Activated CD4-positive, alpha-beta memory T cell treated with anti-CD3 and anti-CD28 coated beads, Interleukin-2, amount 10 ng/mL, durations not matched to agents 7 days and 5 days (primary cell): Measurements from ENCODE around the gene C2. TPM values are rescaled to one million over a fixed set of nuclear protein-coding genes. Genes with fewer than 3 reads are reported as not detected.
A peak's percentile ranks its signal among the peaks of the same experiment; 100 is the strongest.
"Not testable (repeated sequence)": the region's sequence is repeated elsewhere in the genome, so short reads cannot be mapped to it uniquely, and the experiment has no call there.

ENCODE experiments used
- CTCF ChIA-PET: fragments of 350-600 bp; sonication (Branson Sonifier 250); formaldehyde crosslinking; loops from one replicate; lab custom pipeline; 2021; ENCODE audit warnings: antibody characterized with exemption, inconsistent platforms; lab: Charles Lee
- POLR2A ChIA-PET: fragments of 350-600 bp; sonication (Branson Sonifier 250); formaldehyde crosslinking; loops from one replicate; lab custom pipeline; 2021; ENCODE audit warnings: antibody characterized with exemption; lab: Charles Lee
- DNase-seq: peaks from one replicate; pipeline ENCODE4 v3.0.0-alpha.2; 2020
- H3K27ac Mint-ChIP-seq: one replicate; pipeline ENCODE4 v1.8.0; 2021; ENCODE audit warnings: mild to moderate bottlenecking, mixed read lengths
- H3K27me3 Mint-ChIP-seq: one replicate; pipeline ENCODE4 v1.8.0; 2021; ENCODE audit warnings: mixed read lengths
- H3K36me3 Mint-ChIP-seq: one replicate; pipeline ENCODE4 v1.8.0; 2021; ENCODE audit warnings: low read depth, mixed read lengths
- H3K4me1 Mint-ChIP-seq: one replicate; pipeline ENCODE4 v1.8.0; 2021; ENCODE audit warnings: mixed read lengths
- H3K4me3 Mint-ChIP-seq: one replicate; pipeline ENCODE4 v1.8.0; 2021; ENCODE audit warnings: mild to moderate bottlenecking, mixed read lengths
- H3K9me3 Mint-ChIP-seq: one replicate; pipeline ENCODE4 v1.8.0; 2021; ENCODE audit warnings: mixed read lengths
- total RNA-seq, 2 experiments: library from RNA; stranded (reverse); gene quantifications; one replicate each; pipeline ENCODE4 v1.2.3, GENCODE V29; 2021

C2 gene
- total RNA-seq, 2 experiments from 2014 or later, result 0.45 to 1.0 TPM

GRCh38 chr6:31979238-31979898, 51.9 kb downstream of the C2 start:
- peak overlapping the region; percentile 27 for H3K27ac Mint-ChIP-seq
- H3K27me3 Mint-ChIP-seq, result no peaks in the 10 kb centered on the region
- peaks cover 6% of the 10 kb centered on the region for H3K4me1 Mint-ChIP-seq
- no peak for DNase-seq
- no peak overlapping the region for H3K4me3 Mint-ChIP-seq
- H3K9me3 Mint-ChIP-seq, result no peaks in the 10 kb centered on the region
- ChIA-PET POLR2A (interaction anchor here (0.6 to 0.8 kb wide), 2 partner anchors 18 to 72 kb away, joined by 3 read pairs; no protein-coding TSS in a partner anchor), CTCF (interaction anchor here (0.6 kb wide), 1 partner anchor 155 kb away, joined by 3 read pairs; no protein-coding TSS in a partner anchor)
- no peaks in the 10 kb centered on the region for H3K36me3 Mint-ChIP-seq

DNA sequence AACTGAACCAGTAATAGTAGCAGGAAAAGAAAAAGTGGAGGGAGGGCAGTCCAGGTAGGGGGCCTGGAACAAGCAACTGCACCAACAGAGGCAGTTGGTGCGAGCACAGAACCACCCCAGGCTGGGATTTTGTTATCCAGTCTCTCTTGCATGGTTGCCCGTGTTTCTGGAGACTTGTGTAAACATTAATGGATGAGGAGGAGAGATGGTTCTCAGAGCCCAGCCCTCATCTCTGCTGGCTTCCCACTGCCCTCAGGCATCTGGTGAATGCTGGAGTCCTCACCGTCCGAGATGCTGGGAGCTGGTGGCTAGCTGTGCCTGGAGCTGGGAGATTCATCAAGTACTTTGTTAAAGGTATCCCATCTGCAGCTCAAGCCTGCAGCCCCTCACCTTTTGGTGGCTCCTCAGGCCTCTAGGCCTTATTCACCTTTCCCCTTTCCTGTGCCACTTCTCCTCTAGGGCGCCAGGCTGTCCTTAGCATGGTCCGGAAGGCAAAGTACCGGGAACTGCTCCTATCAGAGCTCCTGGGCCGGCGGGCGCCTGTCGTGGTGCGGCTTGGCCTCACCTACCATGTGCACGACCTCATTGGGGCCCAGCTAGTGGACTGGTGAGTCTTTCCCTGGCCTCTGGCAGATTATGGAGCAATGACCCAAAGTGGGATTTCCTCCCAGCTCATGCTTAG, 52.8 kb downstream of the C2 start:
- H3K9me3 Mint-ChIP-seq, H3K27me3 Mint-ChIP-seq, H3K36me3 Mint-ChIP-seq, H3K4me3 Mint-ChIP-seq, H3K4me1 Mint-ChIP-seq, POLR2A ChIA-PET, H3K27ac Mint-ChIP-seq, DNase-seq: not testable (repeated sequence)
- CTCF ChIA-PET, result interaction anchor here (0.6 kb wide), 1 partner anchor 156 kb away, joined by 3 read pairs; no protein-coding TSS in a partner anchor

DNA sequence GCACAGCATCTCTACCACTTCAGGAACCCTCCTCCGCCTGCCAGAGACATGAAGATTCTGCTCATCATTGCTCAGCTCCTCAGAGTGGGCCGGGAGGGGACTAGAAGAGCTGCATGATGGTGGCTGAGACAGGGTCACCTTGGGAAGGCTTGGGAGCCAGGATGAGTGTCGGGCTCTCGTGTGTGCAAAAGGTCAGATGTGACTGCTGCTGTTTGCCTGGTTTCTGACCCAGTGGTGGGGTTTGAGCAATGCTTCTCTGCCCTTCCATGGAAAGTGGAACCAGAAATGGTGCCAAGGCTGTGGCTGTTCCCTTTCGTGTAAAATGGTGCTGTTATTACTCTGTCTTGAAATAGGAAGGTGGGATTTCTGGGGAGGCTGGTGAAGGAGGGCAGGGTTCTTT, 53.5 kb downstream of the C2 start:
- DNase-seq, H3K36me3 Mint-ChIP-seq, H3K4me1 Mint-ChIP-seq, POLR2A ChIA-PET, CTCF ChIA-PET, H3K9me3 Mint-ChIP-seq, H3K27me3 Mint-ChIP-seq, H3K27ac Mint-ChIP-seq, H3K4me3 Mint-ChIP-seq: not testable (repeated sequence)

DNA sequence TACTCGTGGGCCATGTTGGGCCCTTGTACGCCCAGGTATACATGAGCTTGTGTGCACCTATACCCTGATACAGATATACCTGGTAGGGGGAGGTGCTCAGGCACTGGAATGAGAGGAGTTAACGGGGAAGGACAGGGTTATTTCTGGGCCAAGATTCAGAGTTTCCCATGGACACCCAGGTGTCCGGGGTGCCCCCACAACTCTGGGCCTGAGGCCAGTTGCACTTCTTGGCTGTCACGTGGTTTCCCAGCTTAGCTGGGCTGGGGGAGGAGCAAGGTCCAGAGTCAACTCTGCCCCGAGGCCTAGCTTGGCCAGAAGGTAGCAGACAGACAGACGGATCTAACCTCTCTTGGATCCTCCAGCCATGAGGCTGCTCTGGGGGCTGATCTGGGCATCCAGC, 54.2 kb downstream of the C2 start, which contains the start of gene C4A:
TSS of gene C4A (plus strand) at position 314 of the 400 bp plus-strand sequence. CDS start at position 365, 51 bp downstream.
- DNase-seq, H3K27ac Mint-ChIP-seq, H3K4me1 Mint-ChIP-seq, CTCF ChIA-PET, H3K4me3 Mint-ChIP-seq, H3K9me3 Mint-ChIP-seq, H3K27me3 Mint-ChIP-seq, H3K36me3 Mint-ChIP-seq, POLR2A ChIA-PET: not testable (repeated sequence)

GRCh38 chr6:31989363-31989762, 61.8 kb downstream of the C2 start:
- not testable (repeated sequence) for H3K4me1 Mint-ChIP-seq

GRCh38 chr6:31994421-31994820, 66.9 kb downstream of the C2 start:
- H3K27me3 Mint-ChIP-seq, DNase-seq, POLR2A ChIA-PET, H3K27ac Mint-ChIP-seq, H3K4me1 Mint-ChIP-seq, H3K36me3 Mint-ChIP-seq, CTCF ChIA-PET, H3K4me3 Mint-ChIP-seq, H3K9me3 Mint-ChIP-seq: not testable (repeated sequence)

More at GRCh38 chr6:31989363-31989762, 61.8 kb downstream of the C2 start:
- H3K36me3 Mint-ChIP-seq, POLR2A ChIA-PET, CTCF ChIA-PET, H3K9me3 Mint-ChIP-seq, H3K4me3 Mint-ChIP-seq, H3K27me3 Mint-ChIP-seq, H3K27ac Mint-ChIP-seq, DNase-seq: not testable (repeated sequence)

Other genes with a start within 250 kb of the C2 start
- 1 to 10 TPM; 2.3 to 2.6 TPM for gene LY6G5C, start 246.7 kb upstream of the C2 start, total RNA-seq
- gene ABHD16A, start 224.4 kb upstream of the C2 start, total RNA-seq, result 10 to 100 TPM; 53.1 to 55.0 TPM
- gene LY6G6F, start 220.9 kb upstream of the C2 start, total RNA-seq, result not detected
- not detected for gene LY6G6D, start 212.4 kb upstream of the C2 start, total RNA-seq
- gene LY6G6C, start 206.0 kb upstream of the C2 start, total RNA-seq, result not detected
- gene MPIG6B, start 204.3 kb upstream of the C2 start, total RNA-seq, result not detected
- 10 to 100 TPM; 22.1 to 23.9 TPM for gene DDAH2, start 198.4 kb upstream of the C2 start, total RNA-seq
- 100 to 1,000 TPM; 640 to 644 TPM for gene CLIC1, start 191.2 kb upstream of the C2 start, total RNA-seq
- 10 to 100 TPM; 60.1 to 63.2 TPM for gene MSH5, start 187.7 kb upstream of the C2 start, total RNA-seq
- gene SAPCD1, start 165.1 kb upstream of the C2 start, total RNA-seq, result 10 to 100 TPM; 10.7 to 14.6 TPM
- 10 to 100 TPM; 11.0 to 12.2 TPM for gene VWA7, start 150.4 kb upstream of the C2 start, total RNA-seq
- 10 to 100 TPM; 84.1 to 88.4 TPM for gene VARS1, start 132.0 kb upstream of the C2 start, total RNA-seq
- 100 to 1,000 TPM; 100 to 108 TPM for gene LSM2, start 120.8 kb upstream of the C2 start, total RNA-seq
- gene HSPA1L, start 112.4 kb upstream of the C2 start, total RNA-seq, result 1 to 10 TPM; 2.8 to 3.0 TPM
- 100 to 1,000 TPM; 147 to 151 TPM for gene HSPA1A, start 112.2 kb upstream of the C2 start, total RNA-seq
- 10 to 100 TPM; 60.6 to 62.6 TPM for gene HSPA1B, start 100.0 kb upstream of the C2 start, total RNA-seq
- 10 to 100 TPM; 29.2 to 29.6 TPM for gene NEU1, start 64.9 kb upstream of the C2 start, total RNA-seq
- under 1 TPM in 1 of 2 experiments, not detected in 1; 0.38 TPM for gene SLC44A4, start 48.7 kb upstream of the C2 start, total RNA-seq
- 10 to 100 TPM; 57.0 to 58.4 TPM for gene EHMT2, start 30.0 kb upstream of the C2 start, total RNA-seq
- gene ZBTB12, start 25.6 kb upstream of the C2 start, total RNA-seq, result 1 to 10 TPM in 1 of 2 experiments, under 1 TPM in 1; 0.98 to 1.1 TPM
- gene CFB, start 18.4 kb downstream of the C2 start, total RNA-seq, result under 1 TPM; 0.58 to 0.60 TPM
- 10 to 100 TPM; 69.6 to 70.6 TPM for gene NELFE, start 31.3 kb downstream of the C2 start, total RNA-seq
- 10 to 100 TPM; 69.4 to 74.2 TPM for gene SKIC2, start 31.5 kb downstream of the C2 start, total RNA-seq
- 10 to 100 TPM; 16.7 to 17.5 TPM for gene DXO, start 44.4 kb downstream of the C2 start, total RNA-seq
- 1 to 10 TPM; 3.3 to 5.7 TPM for gene C4A, start 54.3 kb downstream of the C2 start, total RNA-seq
- 1 to 10 TPM; 3.4 to 5.0 TPM for gene C4B, start 87.1 kb downstream of the C2 start, total RNA-seq
- under 1 TPM in 1 of 2 experiments, not detected in 1; 0.23 TPM for gene CYP21A2, start 110.7 kb downstream of the C2 start, total RNA-seq
- gene TNXB, start 181.6 kb downstream of the C2 start, total RNA-seq, result 1 to 10 TPM; 5.7 to 6.4 TPM
- gene ATF6B, start 200.5 kb downstream of the C2 start, total RNA-seq, result 100 to 1,000 TPM; 142 to 147 TPM
- gene FKBPL, start 202.6 kb downstream of the C2 start, total RNA-seq, result 1 to 10 TPM; 7.6 to 8.6 TPM
- under 1 TPM; 0.13 to 0.28 TPM for gene PRRT1, start 224.2 kb downstream of the C2 start, total RNA-seq
- 1 to 10 TPM; 8.3 to 9.4 TPM for gene PPT2, start 226.4 kb downstream of the C2 start, total RNA-seq
- 1 to 10 TPM; 5.1 to 5.2 TPM for gene EGFL8, start 236.9 kb downstream of the C2 start, total RNA-seq
- gene AGPAT1, start 248.4 kb downstream of the C2 start, total RNA-seq, result 10 to 100 TPM; 42.7 to 43.1 TPM